G401 (cell line): ENCODE data around the gene ACCS. TPM values are rescaled to one million over a fixed set of nuclear protein-coding genes. Genes with fewer than 3 reads are reported as not detected.

Source experiments
- DNase-seq: peaks from one replicate; pipeline ENCODE4 v3.0.0-alpha.2; 2015; ENCODE audit warnings: low spot score
- in situ Hi-C: cut with HindIII; loops from 2 replicates; pipeline ENCODE4 v1.10.0; 2016; ENCODE audit warnings: low sequenced_read_pairs, mixed read lengths
- total RNA-seq: library from RNA; depleted of rRNA; stranded (reverse); fragments of >200 nt; shearing (Covaris generic); gene quantifications from 2 replicates; pipeline ENCODE4 v1.2.3, GENCODE V29; 2014; rRNA removed

The ACCS gene
- total RNA-seq, 1 experiment from 2014 or later = not detected

DNA sequence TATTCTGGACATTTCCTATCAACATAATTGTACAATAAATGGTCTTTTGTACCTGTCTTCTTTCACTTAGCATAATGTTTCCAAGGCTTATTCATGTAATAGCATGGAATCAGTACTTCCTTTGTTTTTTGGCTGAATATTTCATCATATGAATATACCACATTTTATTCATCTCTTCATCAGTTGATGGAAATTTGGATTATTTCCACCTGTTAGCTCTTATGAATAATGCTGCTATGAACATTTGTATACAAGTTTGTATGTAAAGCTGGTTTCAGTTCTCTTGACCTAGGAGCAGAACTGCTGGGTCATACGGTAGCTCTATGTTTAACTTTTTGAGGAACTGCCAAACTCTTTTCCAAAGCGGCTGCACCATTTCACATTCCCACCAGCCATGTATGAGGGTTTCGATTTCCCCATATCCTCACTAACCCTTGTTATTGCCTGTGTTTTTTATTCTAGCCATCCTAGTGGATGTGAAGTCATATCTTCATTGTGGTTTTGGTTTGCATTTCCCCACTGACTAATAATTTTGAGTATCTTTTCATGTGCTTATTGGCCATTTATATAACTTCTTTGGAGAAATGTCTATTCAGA, 50.3 kb downstream of the ACCS start:
- no peak for DNase-seq
- in situ Hi-C loops = loop anchor here (25.0 kb wide), 2 partner anchors 146 to 421 kb away; no protein-coding TSS in a partner anchor

DNA sequence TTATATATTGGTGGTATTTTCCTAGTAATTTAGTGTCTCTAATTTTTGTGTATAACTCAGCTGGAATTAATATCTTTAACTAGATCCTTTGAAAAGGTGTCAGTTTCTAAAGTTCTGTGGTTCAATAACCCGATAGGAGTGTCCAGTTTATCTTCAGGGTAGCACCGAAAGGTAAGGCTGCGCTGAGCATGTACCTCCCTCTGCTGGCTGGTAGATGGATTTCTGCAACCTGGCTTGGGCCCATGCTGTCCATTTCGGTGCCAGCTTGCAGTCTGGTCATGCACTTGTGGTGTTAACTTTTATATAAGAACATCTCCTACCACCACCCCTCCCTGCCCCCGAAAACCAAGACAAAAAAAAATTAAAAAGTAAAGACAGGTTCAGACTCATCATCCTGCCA, 54.1 kb downstream of the ACCS start:
- in situ Hi-C loops = loop anchor here (25.0 kb wide), 2 partner anchors 142 to 417 kb away; no protein-coding TSS in a partner anchor

DNA sequence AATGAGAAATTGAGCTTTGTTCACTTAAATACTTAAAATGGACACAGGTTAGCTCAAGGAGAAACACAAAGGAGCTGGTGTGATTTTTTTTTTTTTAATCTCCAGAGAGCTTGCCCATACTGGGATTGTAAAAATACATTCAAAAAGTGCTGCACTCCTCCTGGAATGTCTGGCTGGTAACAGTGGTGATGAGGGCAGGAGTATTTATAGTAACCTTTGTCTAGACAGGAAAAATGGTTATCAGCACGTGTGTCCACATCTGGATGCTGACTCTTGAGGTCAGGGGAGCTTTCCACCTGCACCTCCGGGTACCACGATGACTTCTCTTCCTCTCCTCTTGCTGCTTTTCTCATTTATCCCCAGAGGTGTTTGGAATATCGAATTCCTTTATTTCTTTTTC, 59.5 kb downstream of the ACCS start:
- DNase-seq = no peak
- in situ Hi-C loops = no loop called here

More for the DNA sequence above, 54.1 kb downstream of the ACCS start:
- DNase-seq = peak; percentile 43

DNA sequence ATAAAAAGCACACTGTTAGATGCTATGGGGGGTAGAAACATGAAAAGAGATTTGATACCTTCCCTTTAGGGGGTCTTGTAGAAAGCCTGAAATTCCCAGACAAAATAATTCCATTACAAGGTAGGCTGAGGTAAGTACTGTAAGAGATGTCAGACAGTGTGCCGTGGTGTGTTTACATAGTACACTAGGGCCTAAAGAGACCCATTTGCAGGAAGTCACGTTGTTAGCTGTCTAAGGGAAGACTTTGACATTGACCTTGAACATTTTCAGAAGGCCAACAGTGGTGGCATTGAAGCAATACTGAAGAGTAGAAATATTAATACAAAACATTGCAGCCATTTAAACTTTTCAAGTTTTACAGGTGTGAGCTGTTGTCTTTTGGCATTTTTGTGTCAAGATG, 60.2 kb downstream of the ACCS start:
- in situ Hi-C loops = no loop called here
- DNase-seq = no peak

DNA sequence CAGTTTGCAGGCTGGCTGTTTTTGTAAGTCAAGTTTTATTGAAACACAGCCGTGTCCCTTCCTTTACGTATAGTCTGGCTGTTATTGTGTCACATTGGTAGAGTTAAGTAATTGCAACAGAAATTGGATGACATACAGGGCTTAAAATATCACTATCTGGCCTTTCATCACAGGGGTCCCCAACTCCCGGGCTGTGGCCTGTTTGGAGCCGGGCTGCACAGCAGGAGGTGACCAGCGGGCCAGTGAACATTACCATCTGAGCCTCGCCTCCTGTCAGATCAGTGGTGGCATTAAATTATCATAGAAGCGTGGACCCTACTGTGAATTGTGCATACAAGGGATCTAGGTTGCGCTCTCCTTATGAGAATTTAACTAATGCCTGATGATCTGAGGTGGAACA, 61.1 kb downstream of the ACCS start:
- peak; percentile 18 for DNase-seq
- in situ Hi-C loops = no loop called here

DNA sequence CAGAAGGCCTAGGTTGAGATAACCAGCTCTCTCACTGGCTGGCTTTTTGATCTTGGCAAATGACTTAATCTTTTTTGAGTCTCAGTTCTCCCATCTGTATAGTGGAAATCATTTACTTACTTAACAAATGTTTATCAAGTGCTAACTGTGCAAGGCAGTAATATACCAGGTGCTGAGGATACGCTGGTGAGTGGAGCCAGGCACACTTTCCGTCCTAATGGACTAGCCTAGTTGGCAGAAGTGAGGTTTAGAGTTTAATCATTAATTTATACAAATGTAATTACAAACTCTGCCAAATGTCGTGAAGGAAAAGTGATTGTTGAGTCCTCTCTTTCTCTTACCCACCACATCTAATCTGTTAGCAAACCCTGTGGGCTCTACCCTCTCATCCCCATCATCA, 62.7 kb downstream of the ACCS start:
- in situ Hi-C loops = no loop called here
- no peak for DNase-seq

DNA sequence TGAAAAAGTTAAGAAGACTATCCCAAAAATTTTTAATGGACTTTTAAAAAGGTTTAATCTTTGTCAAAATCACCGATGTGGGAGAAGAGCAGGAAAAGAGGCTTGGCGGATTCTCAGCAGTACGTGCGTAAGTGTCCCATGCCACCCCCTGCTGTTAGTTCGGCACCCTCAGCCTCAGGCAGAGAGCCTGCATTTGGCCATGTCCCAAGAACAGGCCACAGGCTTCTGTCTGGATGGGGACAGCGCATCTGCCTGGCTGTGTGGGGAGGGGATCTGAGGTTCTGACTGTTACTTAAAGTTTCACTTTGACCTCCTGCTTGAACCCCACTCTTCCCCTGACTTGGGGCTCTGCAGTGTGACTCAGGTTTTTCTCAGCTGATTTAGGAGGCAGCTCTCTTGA, 64.7 kb downstream of the ACCS start:
- in situ Hi-C loops = no loop called here
- no peak for DNase-seq

DNA sequence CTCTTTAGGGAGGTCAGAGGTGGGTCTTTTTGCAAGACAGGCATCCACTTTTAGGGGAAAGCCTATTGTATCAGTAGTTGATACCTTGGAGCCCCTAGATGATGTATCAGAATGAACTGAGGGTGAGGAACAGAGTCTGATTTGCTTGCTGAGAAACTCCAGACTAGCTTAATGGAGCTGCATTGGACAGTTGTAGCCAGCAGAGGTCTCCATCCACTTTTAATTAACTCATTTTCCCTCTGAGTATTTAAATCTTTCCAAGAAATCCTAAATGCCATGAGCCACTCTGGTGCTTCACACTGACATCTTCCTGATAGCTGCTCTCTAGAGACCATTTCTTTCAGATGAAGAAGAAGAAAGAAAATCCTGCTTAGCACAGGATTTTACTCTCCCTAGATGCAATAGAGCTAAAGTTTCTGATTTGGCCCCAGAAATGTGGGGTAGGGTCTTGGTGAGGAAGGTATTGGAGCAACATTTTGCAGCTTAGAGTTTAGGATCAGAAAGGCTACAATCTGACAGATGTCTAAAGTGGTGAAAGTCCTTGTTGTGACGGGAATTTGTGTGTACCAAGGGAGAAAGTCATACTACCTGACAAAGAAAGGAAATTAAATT, 67.4 kb downstream of the ACCS start:
- peak; percentile 50 for DNase-seq
- in situ Hi-C loops = no loop called here

Other genes with a start within 250 kb of the ACCS start
- gene ALKBH3, start 185.4 kb upstream of the ACCS start, total RNA-seq = 33.2 and 48.1 TPM in 2 replicates
- 0.86 TPM in 1 of 2 replicates, not detected in the other for gene C11orf96, start 123.6 kb upstream of the ACCS start, total RNA-seq
- gene ACCSL, start 18.3 kb upstream of the ACCS start, total RNA-seq = not detected in 2 replicates
- gene EXT2, start 29.4 kb downstream of the ACCS start, total RNA-seq = 66.8 and 74.9 TPM in 2 replicates
- 34.2 and 44.2 TPM in 2 replicates for gene ALX4, start 243.9 kb downstream of the ACCS start, total RNA-seq